Measurements from ENCODE around the gene JUNB. TPM values are rescaled to one million over a fixed set of nuclear protein-coding genes. Genes with fewer than 3 reads are reported as not detected.

JUNB gene
- total and polyA plus RNA-seq, 2 of the 8 experiments (the other 6 are each of a cell fraction or from before 2014, with no cell fraction given): 7.4 to 10.0 TPM

- H3K79me1 ChIP-seq (ENCODE audit: low read depth, low read length): no peaks in the 10 kb centered on the region; the same call in 1 of the 2 replicates
- WGBS, 2 experiments (ENCODE audit: extremely low coverage in 1 of 2, insufficient coverage in 1 of 2, insufficient read length in 1 of 2, insufficient replicate concordance in 2 of 2, low coverage in 1 of 2, low lambda C conversion rate in 2 of 2, missing lambda C conversion rate in 1 of 2): 85% methylated on average over 5 of the region's 5 CpGs; no CpG with 5 or more reads in 1 of the 2 experiments
- H2BK120ac ChIP-seq (replicated peaks; ENCODE audit: low read depth, low read length): peak overlapping the region; percentile 73
- H3K4me2 ChIP-seq (ENCODE audit: insufficient read depth in 1 of 2, low read depth in 2 of 2, low read length in 2 of 2): no peak overlapping the region; a peak in 1 of 4 replicates
- no peak overlapping the region for H3K9ac ChIP-seq (replicated peaks in 1 of 4; ENCODE audit: extremely low read depth in 1 of 4, low read depth in 3 of 4, low read length in 3 of 4)
- H4K8ac ChIP-seq (ENCODE audit: extremely low read depth, insufficient read depth, low read length): no peak overlapping the region
- peaks cover 0 to 1% of the 10 kb centered on the region in 2 experiments for H4K20me1 ChIP-seq (replicated peaks in 1 of 2; ENCODE audit: control insufficient read depth in 1 of 2, insufficient read depth in 2 of 2, low read length in 2 of 2)
- peaks cover 16% of the 10 kb centered on the region; the same call in 1 of the 2 replicates for H3K23me2 ChIP-seq (ENCODE audit: low read depth, low read length)
- no peak overlapping the region for H4K5ac ChIP-seq (ENCODE audit: insufficient read length, low read depth, low read length)
- FAIRE-seq: no peak
- peak overlapping the region; percentile 82; the same call in 1 of the 2 replicates for H2BK5ac ChIP-seq (ENCODE audit: low read depth, low read length)
- H3K23ac ChIP-seq (ENCODE audit: insufficient read length): no peak overlapping the region
- no peak overlapping the region for H3K14ac ChIP-seq (ENCODE audit: insufficient read length)
- no peaks in the 10 kb centered on the region for H3K79me2 ChIP-seq (ENCODE audit: control insufficient read depth in 1 of 2, insufficient read depth in 2 of 2, low read length in 2 of 2)
- peak overlapping the region; percentile 52 for H4K91ac ChIP-seq (replicated peaks; ENCODE audit: insufficient read length, low read length)
- H3K56ac ChIP-seq (replicated peaks; ENCODE audit: insufficient read length, low read depth, low read length): peak overlapping the region; percentile 85
- H3K4me1 ChIP-seq (replicated peaks in 1 of 4; ENCODE audit: control insufficient read depth in 3 of 4, insufficient read depth in 4 of 4, low read length in 3 of 4): peaks cover 16 to 30% (median 19%) of the 10 kb centered on the region in 4 experiments
- no peak overlapping the region for H2AFZ ChIP-seq (ENCODE audit: low read length)
- peak overlapping the region; percentile 95 for H2BK20ac ChIP-seq (ENCODE audit: low read length)
- 0 out of 2 replicates have a peak overlapping the region, but pooled peaks have one; percentile 27 for H3K27ac ChIP-seq (ENCODE audit: low read depth, low read length)
- ChIA-PET CTCF (ENCODE audit: partially characterized antibody) (interaction anchor here (1.3 to 3.0 kb wide), 2 partner anchors 11 to 22 kb away, joined by 3 to 15 read pairs; no protein-coding TSS in a partner anchor), POLR2A (ENCODE audit: partially characterized antibody) (interaction anchor here (1.5 kb wide), 1 partner anchor 9 kb away, joined by 4 read pairs; no protein-coding TSS in a partner anchor)
- no peaks in the 10 kb centered on the region for H3K27me3 ChIP-seq (replicated peaks in 1 of 4; ENCODE audit: control insufficient read depth in 3 of 4, extremely low read depth in 1 of 4, insufficient read depth in 3 of 4, low read length in 3 of 4)
- peak overlapping the region; percentile 99 for H2BK15ac ChIP-seq (ENCODE audit: low read length)
- H3K18ac ChIP-seq (ENCODE audit: extremely low read depth, low read length): peak overlapping the region; percentile 16; the same call in 1 of the 2 replicates
- H2BK12ac ChIP-seq (ENCODE audit: low read depth, low read length): peak overlapping the region; percentile 99
- H3K36me3 ChIP-seq (ENCODE audit: control insufficient read depth in 2 of 4, insufficient read depth in 4 of 4, low read length in 3 of 4): no peaks in the 10 kb centered on the region
- H2AK5ac ChIP-seq (ENCODE audit: low read depth, low read length): peak overlapping the region; percentile 99
- no peak for DNase-seq (ENCODE audit: low read depth in 1 of 2, low spot score in 2 of 2)
- H3K9me3 ChIP-seq (ENCODE audit: insufficient read depth in 2 of 2, low read depth in 1 of 2, low read length in 1 of 2): no peaks in the 10 kb centered on the region
- no peak overlapping the region for H3K4me3 ChIP-seq (ENCODE audit: extremely low read depth in 1 of 4, insufficient read depth in 2 of 4, low read depth in 3 of 4, low read length in 4 of 4)
- no peak overlapping the region for H3K4ac ChIP-seq (replicated peaks; ENCODE audit: insufficient read length, low read depth, low read length)
- TF ChIP-seq RBBP5 (IDR thresholded peaks at IDR 0.05; ENCODE audit: borderline replicate concordance, low read depth, low read length) (no peak), KDM1A (IDR thresholded peaks at IDR 0.05; ENCODE audit: borderline replicate concordance, low read length) (no peak), HDAC2 (IDR thresholded peaks at IDR 0.05; ENCODE audit: borderline replicate concordance in 1 of 2, low read depth in 2 of 2, low read length in 2 of 2) (no peak), SP2 (IDR thresholded peaks at IDR 0.05; ENCODE audit: low read length) (no peak), FOSL1 (IDR thresholded peaks at IDR 0.05; ENCODE audit: insufficient read depth, low read depth, low read length) (no peak), HDAC6 (IDR thresholded peaks at IDR 0.05; ENCODE audit: low read depth, low read length) (no peak), EP300 (IDR thresholded peaks at IDR 0.05; ENCODE audit: borderline replicate concordance in 1 of 2, low read depth in 2 of 2, low read length in 2 of 2) (no peak), POLR2A (IDR thresholded peaks at IDR 0.05; ENCODE audit: control extremely low read depth in 1 of 2, low read depth in 2 of 2, low read length in 2 of 2) (no peak), SP1 (IDR thresholded peaks at IDR 0.05; ENCODE audit: low read depth, low read length) (no peak), BCL11A (IDR thresholded peaks at IDR 0.05; ENCODE audit: low read depth in 2 of 2, low read length in 2 of 2) (no peak), TCF12 (IDR thresholded peaks at IDR 0.05; ENCODE audit: low read depth, low read length) (no peak), EGR1 (IDR thresholded peaks at IDR 0.05; ENCODE audit: borderline replicate concordance, low read depth, low read length) (no peak), ASH2L (IDR thresholded peaks at IDR 0.05; ENCODE audit: low read length) (no peak), SIX5 (IDR thresholded peaks at IDR 0.05; ENCODE audit: low read depth, low read length) (no peak)
Measured at GRCh38 chr19:12784871-12785430, 6.3 kb upstream of the JUNB start.
